ENCODE data around the gene MAGEB6B.
"Not testable (repeated sequence)": the region's sequence is repeated elsewhere in the genome, so short reads cannot be mapped to it uniquely, and the experiment has no call there.

The MAGEB6B gene, protein sequence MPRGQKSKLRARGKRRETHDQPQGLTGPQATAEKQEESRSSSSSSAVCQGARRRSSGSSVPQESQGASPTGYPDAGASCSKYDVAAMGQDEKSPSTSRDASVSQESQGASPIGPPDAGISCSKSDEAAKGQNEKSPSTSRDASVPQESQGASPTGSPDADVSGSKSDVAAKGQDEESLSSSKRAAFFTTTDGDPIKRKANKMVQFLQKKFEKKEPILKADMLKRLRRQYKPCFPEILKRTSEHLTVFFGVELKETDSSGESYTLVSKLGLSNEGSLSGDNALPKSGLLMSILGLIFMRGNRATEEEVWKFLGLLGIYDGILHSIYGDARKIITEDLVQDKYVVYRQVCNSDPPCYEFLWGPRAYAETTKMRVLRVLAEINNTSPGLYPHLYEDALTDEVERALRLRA

DNA sequence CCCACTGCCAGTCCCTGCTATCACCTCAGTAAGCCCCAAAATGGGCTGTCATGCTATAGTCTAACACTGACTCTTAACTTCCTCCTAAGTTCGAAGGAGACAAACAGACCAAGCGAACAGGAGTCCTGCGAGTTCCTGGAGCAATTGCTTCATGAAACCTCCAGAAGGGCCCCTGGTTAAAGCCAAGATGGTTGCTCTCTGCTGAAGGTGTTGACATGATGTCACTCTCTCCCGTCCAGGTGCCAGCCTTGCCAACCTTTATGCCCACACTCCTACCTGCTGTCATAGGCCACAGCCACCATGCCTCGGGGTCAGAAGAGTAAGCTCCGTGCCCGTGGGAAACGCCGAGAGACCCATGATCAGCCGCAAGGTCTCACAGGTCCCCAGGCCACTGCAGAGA lies at the start of gene MAGEB6B:
MAGEB6B (plus strand) TSS at position 301 of the 400 bp plus-strand sequence; CDS start at position 301, 0 bp downstream.
- no peak for DNase-seq (ENCODE audit: low spot score in 2 of 2)
- no peak within 1 kb of the TSS for H3K27ac Mint-ChIP-seq
- H3K9me3 Mint-ChIP-seq: no peaks in the 10 kb centered on the region
- H3K4me3 Mint-ChIP-seq: no peak within 1 kb of the TSS
- H3K4me1 Mint-ChIP-seq: no peaks in the 10 kb centered on the region
- no peaks in the 10 kb centered on the region for H3K36me3 Mint-ChIP-seq
- no peak for ATAC-seq

DNA sequence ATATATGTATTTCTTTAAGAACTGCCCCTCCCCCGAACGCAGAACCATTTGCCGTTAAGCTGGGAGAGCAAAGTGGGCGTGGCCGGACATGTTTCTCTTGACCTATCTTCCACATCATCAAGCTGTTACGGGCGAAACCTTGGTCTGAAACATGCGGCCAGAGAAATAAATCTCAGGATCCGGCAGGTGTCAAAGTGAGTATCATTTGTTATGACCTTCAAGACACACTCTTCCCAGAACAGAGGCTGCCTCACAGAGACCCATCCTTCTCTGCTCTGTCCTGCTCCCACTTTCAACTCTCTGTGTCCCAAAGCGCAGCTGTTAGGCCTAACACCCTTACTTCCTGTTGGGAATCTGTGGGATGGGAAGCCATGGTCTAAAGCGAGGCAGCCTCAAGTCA lies 22.1 kb upstream of the MAGEB6B start, which contains the start of gene MAGEB18:
MAGEB18 (plus strand) TSS at position 70 of the 400 bp plus-strand sequence. CDS start 643 bp downstream, outside the sequence.
- no peak within 1 kb of the TSS for H3K27ac Mint-ChIP-seq
- H3K36me3 Mint-ChIP-seq: no peaks in the 10 kb centered on the region
- no peaks in the 10 kb centered on the region for H3K9me3 Mint-ChIP-seq
- ATAC-seq (no peak), DNase-seq (ENCODE audit: low spot score in 2 of 2) (no peak)
- no peak within 1 kb of the TSS for H3K4me3 Mint-ChIP-seq
- H3K4me1 Mint-ChIP-seq: no peaks in the 10 kb centered on the region

DNA sequence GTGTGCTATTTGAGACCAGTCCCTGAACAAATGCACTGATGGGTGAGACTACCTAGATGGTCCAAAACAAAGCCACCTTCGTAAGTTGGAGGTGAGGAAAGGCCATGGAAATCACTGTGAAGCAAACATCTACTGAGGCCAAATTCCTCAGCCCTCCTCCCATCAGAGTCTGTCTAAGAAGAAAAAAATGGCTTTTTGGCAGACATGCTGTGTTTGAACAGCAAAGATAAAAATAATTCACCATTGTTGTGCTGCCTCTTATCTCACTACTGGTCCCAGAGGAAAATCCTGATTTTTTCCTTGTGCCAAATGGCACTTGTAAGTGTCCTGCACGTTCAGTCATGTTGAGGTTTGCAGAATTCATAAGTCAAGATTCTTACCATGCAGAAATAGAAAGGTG lies 14.4 kb upstream of the MAGEB6B start:
- DNase-seq (ENCODE audit: low spot score in 2 of 2) (no peak), ATAC-seq (no peak)
- Mint-ChIP-seq H3K4me3 (no peak overlapping the region), H3K4me1 (no peaks in the 10 kb centered on the region), H3K9me3 (peaks cover 4% of the 10 kb centered on the region), H3K27ac (no peak overlapping the region), H3K36me3 (no peaks in the 10 kb centered on the region)

DNA sequence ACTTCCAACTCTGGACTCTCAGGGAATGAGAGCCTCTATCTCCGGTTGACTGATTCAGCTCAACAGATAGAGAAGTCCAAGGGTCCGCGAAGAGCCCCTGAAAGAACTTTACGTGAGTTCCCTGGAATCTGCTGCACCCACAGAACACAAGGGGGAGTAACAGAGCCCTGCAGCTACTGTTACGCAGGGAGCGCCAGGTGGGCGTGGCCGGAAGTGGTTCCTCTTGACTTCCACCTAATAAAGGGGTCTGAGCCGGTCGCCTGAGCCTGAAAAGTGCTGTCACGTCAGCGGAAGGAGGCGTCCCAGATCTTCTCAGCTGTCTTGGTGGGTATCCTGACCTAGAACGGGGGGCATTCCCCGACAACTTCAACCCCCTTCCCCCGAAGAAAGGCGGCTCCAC lies 31.8 kb downstream of the MAGEB6B start, which contains the start of gene MAGEB6:
MAGEB6 (plus strand) TSS at position 237 of the 400 bp plus-strand sequence. CDS start 1,407 bp downstream, outside the sequence.
- Mint-ChIP-seq H3K27ac (no peak within 1 kb of the TSS), H3K4me1 (no peaks in the 10 kb centered on the region), H3K9me3 (peaks cover 2% of the 10 kb centered on the region), H3K36me3 (no peaks in the 10 kb centered on the region), H3K4me3 (no peak within 1 kb of the TSS)
- DNase-seq (ENCODE audit: low spot score in 2 of 2) (no peak), ATAC-seq (no peak)

DNA sequence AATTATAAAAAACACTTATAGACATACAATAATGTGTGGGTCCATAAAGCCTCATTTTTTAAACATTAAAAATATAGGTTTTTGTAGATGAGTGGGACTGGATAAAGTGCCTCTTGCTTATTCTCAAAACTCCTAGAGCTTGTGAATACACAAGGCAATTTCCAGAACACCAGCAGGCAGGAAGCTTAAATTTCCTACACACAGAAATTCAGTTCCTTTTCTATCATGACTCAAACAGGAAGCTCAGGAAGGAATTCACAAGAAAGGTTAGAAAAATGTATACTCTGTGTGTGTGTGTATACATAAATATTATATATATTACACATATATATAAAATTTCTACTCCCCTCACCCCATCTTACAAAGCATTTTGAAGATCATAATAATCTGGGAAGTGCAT lies 43.2 kb downstream of the MAGEB6B start:
- Mint-ChIP-seq H3K36me3 (no peaks in the 10 kb centered on the region), H3K9me3 (no peaks in the 10 kb centered on the region), H3K27ac (no peak overlapping the region), H3K4me3 (no peak overlapping the region), H3K4me1 (no peaks in the 10 kb centered on the region)
- ATAC-seq (no peak), DNase-seq (ENCODE audit: low spot score in 2 of 2) (no peak)

DNA sequence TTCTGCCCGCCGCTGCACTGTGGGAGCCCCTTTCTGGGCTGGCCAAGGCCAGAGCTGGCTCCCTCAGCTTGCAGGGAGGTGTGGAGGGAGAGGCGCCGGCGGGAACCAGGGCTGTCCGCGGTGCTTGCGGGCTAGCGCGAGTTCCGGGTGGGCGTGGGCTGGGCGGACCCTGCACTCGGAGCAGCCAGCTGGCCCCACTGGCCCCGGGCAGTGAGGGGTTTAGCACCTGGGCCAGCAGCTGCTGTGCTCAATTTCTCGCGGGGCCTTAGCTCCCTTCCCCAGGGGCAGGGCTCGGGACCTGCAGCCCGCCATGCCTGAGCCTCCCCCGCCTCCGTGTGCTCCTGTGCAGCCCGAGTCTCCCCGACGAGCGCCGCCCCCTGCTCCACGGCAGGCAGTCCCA lies 44.3 kb downstream of the MAGEB6B start:
- H3K36me3 Mint-ChIP-seq; H3K4me3 Mint-ChIP-seq; H3K27ac Mint-ChIP-seq; H3K4me1 Mint-ChIP-seq; DNase-seq (ENCODE audit: low spot score in 2 of 2); H3K9me3 Mint-ChIP-seq; ATAC-seq: not testable (repeated sequence)

DNA sequence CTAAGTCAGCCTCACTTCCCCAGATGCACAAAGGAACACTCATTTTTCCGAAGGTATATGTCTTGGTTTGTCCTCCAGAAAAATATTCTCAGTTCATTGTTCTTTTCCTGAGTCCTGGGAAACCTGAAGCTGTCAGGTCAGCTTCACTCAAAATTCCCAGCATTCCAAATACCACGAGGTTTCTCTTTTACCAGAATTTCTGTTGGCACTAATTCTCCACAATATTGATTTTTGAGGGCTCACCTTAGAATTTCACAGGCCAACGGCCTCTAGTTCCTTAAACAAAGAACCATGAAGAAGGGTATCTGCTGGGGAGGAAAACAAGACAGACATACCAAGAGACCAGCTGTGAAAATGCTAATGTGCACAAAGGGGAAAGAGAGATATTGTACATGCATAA lies 47.6 kb downstream of the MAGEB6B start:
- Mint-ChIP-seq H3K4me1 (no peaks in the 10 kb centered on the region), H3K27ac (no peak overlapping the region), H3K36me3 (no peaks in the 10 kb centered on the region), H3K9me3 (peaks cover 4% of the 10 kb centered on the region), H3K4me3 (no peak overlapping the region)
- no peak for ATAC-seq
- DNase-seq (ENCODE audit: low spot score in 2 of 2): no peak

Measured in stimulated activated effector memory CD8-positive, alpha-beta T cell treated with anti-CD3 and anti-CD28 coated beads, Interleukin-12 subunit alpha, Interleukin-12 subunit beta, amount 100 ng/mL, for 72 hours (primary cell).